Left lung (tissue), 10 donors: ENCODE measurements around the gene BGN. TPM values are rescaled to one million over a fixed set of nuclear protein-coding genes. Genes with fewer than 3 reads are reported as not detected.

ENCODE experiments used
- ATAC-seq: fragments of 200-7000 bp; cut with Tn5 transposase; one replicate; pipeline ENCODE4 v1.9.1; 2020; ENCODE audit warnings: moderate library complexity
- DNase-seq, 4 donors: peaks; one replicate each; pipeline ENCODE4 v3.0.0-alpha.2; 2013 to 2020
- H3K27ac ChIP-seq, 2 donors: fragments of 200-600 bp; sonication (generic) in 1 of 2; one replicate each; pipeline versions ENCODE4 v1.5.0 to v1.8.0; 2020 to 2021
- H3K27me3 ChIP-seq, 2 donors: fragments of 200-600 bp; sonication (generic) in 1 of 2; one replicate each; pipeline versions ENCODE4 v1.5.0 to v1.8.0; 2020 to 2021
- H3K36me3 ChIP-seq, 2 donors: fragments of 200-600 bp; sonication (generic) in 1 of 2; one replicate each; pipeline versions ENCODE4 v1.5.0 to v1.8.0; 2020 to 2021
- H3K4me1 ChIP-seq, 2 donors: fragments of 200-600 bp; one replicate each; pipeline ENCODE4 v1.8.0; 2021
- H3K4me3 ChIP-seq, 2 donors: fragments of 200-600 bp; sonication (generic) in 1 of 2; one replicate each; pipeline versions ENCODE4 v1.5.0 to v1.8.0; 2020 to 2021; ENCODE audit warnings: mild to moderate bottlenecking in 1 of 2
- H3K9me3 ChIP-seq, 2 donors: fragments of 200-600 bp; sonication (generic) in 1 of 2; one replicate each; pipeline versions ENCODE4 v1.5.0 to v1.8.0; 2020 to 2021
- intact Hi-C, 2 donors: fragments of 100-400 bp; cut with DNase I; formaldehyde crosslinking; loops; one replicate each; pipeline versions ENCODE4 v1.11.2 to v1.14.2; 2022
- polyA plus RNA-seq, 6 donors: library from polyadenylated mRNA; unstranded; fragments of 120-200 nt; gene quantifications; one replicate each; pipeline ENCODE4 v1.2.1, GENCODE V29; 2013; ENCODE audit not compliant: insufficient read length in 6 of 6
- total RNA-seq, 2 donors: library from RNA; stranded (reverse); fragmentation: NEBNext Ultra II Directional; extraction: Animal tissue kit (Norgen Biotek cat#: 25700); gene quantifications; one replicate each; pipeline ENCODE4 v1.2.1, GENCODE V29; 2021
- TF ChIP-seq, protein P1 (sequence below), 2 donors: fragments of 200-600 bp; sonication (generic) in 1 of 2; IDR thresholded peaks; one replicate each; pipeline versions ENCODE4 v1.5.0 to v1.8.0; 2021; ENCODE audit warnings: antibody characterized with exemption in 2 of 2
- donor health status: DM: no; HTN: yes; CAD: no.
- donor health status: DM: no; HTN: no; CAD: no.

The BGN gene
- total and polyA plus RNA-seq, 8 donors = 175 to 492 (median 202) TPM

DNA sequence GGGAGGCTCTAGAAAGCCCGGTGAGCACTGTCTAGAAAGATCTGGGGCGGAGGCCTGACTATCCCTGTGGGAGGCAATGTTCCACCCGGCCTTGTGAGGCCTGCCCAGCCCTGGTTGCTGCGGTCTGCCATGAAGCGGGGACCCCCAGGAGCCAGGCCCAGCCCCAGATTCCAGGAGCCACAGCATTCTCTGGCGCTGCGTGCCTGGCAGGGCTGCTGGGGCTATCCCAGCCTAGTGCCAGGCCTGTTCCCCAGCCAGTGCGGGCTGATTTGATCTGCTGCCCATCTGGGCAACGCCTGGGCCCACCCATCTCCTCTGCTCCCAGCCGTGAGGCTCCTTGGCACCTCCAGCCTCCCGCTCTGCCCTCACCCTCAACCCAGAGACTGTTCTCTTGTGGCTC lies 42.3 kb downstream of the BGN start:
- TF ChIP-seq, protein P1, sequence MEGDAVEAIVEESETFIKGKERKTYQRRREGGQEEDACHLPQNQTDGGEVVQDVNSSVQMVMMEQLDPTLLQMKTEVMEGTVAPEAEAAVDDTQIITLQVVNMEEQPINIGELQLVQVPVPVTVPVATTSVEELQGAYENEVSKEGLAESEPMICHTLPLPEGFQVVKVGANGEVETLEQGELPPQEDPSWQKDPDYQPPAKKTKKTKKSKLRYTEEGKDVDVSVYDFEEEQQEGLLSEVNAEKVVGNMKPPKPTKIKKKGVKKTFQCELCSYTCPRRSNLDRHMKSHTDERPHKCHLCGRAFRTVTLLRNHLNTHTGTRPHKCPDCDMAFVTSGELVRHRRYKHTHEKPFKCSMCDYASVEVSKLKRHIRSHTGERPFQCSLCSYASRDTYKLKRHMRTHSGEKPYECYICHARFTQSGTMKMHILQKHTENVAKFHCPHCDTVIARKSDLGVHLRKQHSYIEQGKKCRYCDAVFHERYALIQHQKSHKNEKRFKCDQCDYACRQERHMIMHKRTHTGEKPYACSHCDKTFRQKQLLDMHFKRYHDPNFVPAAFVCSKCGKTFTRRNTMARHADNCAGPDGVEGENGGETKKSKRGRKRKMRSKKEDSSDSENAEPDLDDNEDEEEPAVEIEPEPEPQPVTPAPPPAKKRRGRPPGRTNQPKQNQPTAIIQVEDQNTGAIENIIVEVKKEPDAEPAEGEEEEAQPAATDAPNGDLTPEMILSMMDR (IDR thresholded peaks at IDR 0.05) = no peak
- DNase-seq (no peak), ATAC-seq (no peak)
- Histone ChIP-seq H3K4me1 (no peaks in the 10 kb centered on the region), H3K27me3 (peaks cover 0 to 17% of the 10 kb centered on the region in 2 donors), H3K4me3 (no peak overlapping the region), H3K36me3 (no peaks in the 10 kb centered on the region), H3K27ac (no peak overlapping the region), H3K9me3 (no peaks in the 10 kb centered on the region)
- intact Hi-C loops = no loop called here

DNA sequence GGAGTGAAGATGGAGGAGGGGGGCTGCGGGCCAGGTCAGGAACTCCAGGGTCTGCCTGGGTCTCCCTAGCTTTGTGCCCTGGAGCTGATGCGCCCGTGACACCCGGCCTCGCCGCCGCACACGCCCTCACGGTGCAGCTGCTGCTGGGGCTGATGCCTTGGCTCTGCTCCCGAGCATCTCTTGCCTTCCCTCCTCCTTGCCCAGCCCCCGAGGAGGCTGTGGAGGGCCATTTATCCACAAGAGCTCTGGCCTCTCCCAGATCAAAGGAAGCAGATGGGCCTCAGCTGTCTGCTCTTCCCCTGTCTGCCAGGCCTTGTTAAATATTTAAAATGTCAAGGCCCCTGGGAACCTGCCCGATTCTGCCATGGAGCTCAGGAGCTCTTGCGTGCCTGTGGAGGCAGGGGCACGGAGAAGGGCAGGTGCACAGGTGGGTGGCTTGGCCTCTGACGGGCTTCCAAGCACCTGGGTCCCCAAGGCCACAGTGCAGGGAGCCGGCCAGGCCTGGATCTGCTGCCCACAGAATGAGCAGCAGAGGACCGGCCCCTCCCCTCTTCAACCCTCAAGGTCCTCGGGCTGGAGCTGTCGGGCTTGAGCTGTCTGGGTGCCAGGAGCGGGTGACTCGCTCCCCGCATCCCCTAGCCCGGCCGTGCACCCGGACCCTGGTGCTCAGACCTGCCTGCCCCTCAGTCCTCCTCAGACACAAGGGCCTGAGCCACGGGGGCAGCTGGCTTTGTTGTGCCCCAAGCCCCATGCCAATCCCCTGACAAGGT lies 42.9 kb downstream of the BGN start:
- Histone ChIP-seq H3K4me3 (no peak overlapping the region), H3K27me3 (peaks cover 0 to 17% of the 10 kb centered on the region in 2 donors), H3K4me1 (no peaks in the 10 kb centered on the region), H3K9me3 (no peaks in the 10 kb centered on the region), H3K27ac (no peak overlapping the region), H3K36me3 (no peaks in the 10 kb centered on the region)
- intact Hi-C loops = no loop called here
- no peak for DNase-seq
- no peak for ATAC-seq
- TF ChIP-seq, protein P1 (IDR thresholded peaks at IDR 0.05) = no peak

DNA sequence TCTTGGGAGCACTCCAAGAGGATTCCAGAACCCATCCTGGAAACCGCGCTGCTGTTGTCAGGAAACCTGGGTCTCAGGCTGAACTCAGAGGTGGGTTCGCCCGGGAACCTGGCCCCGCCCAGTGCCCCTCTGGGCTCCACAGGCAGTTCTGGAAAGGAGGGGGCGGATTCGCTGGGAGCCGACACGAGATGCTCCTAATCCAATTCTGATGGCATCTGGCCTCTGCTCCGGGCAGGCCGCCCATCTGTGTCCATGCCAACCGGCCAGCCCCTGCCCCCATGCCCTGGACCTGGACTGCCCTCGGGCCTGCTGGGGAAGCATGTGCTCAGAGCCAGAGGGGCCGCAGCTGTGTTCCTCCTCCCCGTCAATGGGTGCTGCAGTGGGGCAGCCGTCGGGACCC lies 43.6 kb downstream of the BGN start:
- no peaks in the 10 kb centered on the region for H3K9me3 ChIP-seq
- TF ChIP-seq, protein P1 (IDR thresholded peaks at IDR 0.05) = no peak
- H3K4me3 ChIP-seq = no peak overlapping the region
- no peaks in the 10 kb centered on the region for H3K4me1 ChIP-seq
- H3K27me3 ChIP-seq = peaks cover 0 to 17% of the 10 kb centered on the region in 2 donors
- DNase-seq (no peak), ATAC-seq (no peak)
- no peaks in the 10 kb centered on the region for H3K36me3 ChIP-seq
- no peak overlapping the region for H3K27ac ChIP-seq
- intact Hi-C loops = no loop called here

DNA sequence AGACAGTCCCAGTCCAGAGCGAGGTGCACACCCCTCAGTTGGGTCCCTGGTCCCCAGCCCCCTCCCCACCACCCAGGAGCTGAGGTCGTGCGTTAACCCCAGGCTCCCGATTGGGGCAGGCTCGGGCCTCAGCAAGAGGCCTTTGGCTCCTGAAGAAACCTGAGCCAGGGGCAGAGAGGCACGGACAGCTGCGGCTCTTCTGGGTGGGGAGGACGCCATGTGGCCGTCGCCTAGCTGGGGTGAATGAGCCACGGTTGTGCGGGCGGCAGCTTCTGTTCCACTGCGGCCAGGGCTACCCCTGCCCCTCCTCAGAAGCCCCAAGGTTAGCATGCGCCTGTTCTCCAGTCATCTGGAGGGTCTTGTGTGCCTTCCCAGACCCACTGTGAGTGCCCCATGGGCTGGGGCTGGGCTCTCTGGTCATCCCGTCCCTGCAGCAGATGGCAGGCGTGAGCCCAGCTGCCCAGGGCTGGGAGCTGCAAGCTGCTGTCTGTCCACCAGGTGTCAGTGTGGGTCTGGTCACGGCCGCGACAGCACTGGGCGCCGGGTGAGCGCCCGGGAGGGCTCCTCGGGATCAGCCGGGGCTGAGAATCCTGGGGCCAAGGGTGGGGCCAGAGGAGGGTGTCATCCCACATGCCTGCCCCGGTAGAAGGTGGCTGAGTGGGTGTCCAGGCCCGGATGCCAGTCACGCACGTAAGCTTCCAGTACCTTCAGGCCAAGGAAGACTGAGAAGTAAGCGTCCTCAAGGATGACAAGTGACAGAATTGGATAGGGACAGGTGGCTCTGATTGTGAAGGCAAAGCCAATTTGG lies 44.6 kb downstream of the BGN start:
- DNase-seq (peak; percentile 12 to 86 (median 64)), ATAC-seq (peak; percentile 94)
- intact Hi-C loops = no loop called here
- H3K36me3 ChIP-seq = no peaks in the 10 kb centered on the region
- TF ChIP-seq, protein P1 (IDR thresholded peaks at IDR 0.05) = peak; percentile 83 to 84
- H3K4me1 ChIP-seq = no peaks in the 10 kb centered on the region
- peaks cover 0 to 17% of the 10 kb centered on the region in 2 donors for H3K27me3 ChIP-seq
- no peaks in the 10 kb centered on the region for H3K9me3 ChIP-seq
- H3K4me3 ChIP-seq = no peak overlapping the region
- no peak overlapping the region for H3K27ac ChIP-seq

- Histone ChIP-seq H3K27me3 (peaks cover 0 to 17% of the 10 kb centered on the region in 2 donors), H3K27ac (no peak overlapping the region), H3K9me3 (no peaks in the 10 kb centered on the region), H3K36me3 (no peaks in the 10 kb centered on the region), H3K4me1 (no peaks in the 10 kb centered on the region), H3K4me3 (no peak overlapping the region)
- DNase-seq = no peak
- TF ChIP-seq, protein P1 (IDR thresholded peaks at IDR 0.05) = no peak
- no peak for ATAC-seq
- intact Hi-C loops = no loop called here
Observed at GRCh38 chrX:153539979-153540358, 45.2 kb downstream of the BGN start.
